Glutamatergic neuron (in vitro differentiated cells): ENCODE results near the gene NTHL1. TPM values are rescaled to one million over a fixed set of nuclear protein-coding genes. Genes with fewer than 3 reads are reported as not detected.

Source experiments
- DNase-seq: peaks from one replicate; pipeline ENCODE4 v3.0.0; 2022
- H3K27ac Mint-ChIP-seq: one replicate; pipeline ENCODE4 v1.8.0; 2020; ENCODE audit warnings: mild to moderate bottlenecking, mixed read lengths, inconsistent platforms; ENCODE audit not compliant: unreplicated experiment
- H3K27me3 Mint-ChIP-seq: one replicate; pipeline ENCODE4 v1.8.0; 2020; ENCODE audit warnings: mild to moderate bottlenecking, moderate library complexity, mixed read lengths, inconsistent platforms; ENCODE audit not compliant: unreplicated experiment
- H3K36me3 Mint-ChIP-seq: one replicate; pipeline ENCODE4 v1.8.0; 2020; ENCODE audit warnings: mild to moderate bottlenecking, mixed read lengths, inconsistent platforms; ENCODE audit not compliant: unreplicated experiment
- H3K4me1 Mint-ChIP-seq: one replicate; pipeline ENCODE4 v1.8.0; 2020; ENCODE audit warnings: mild to moderate bottlenecking, low read depth, mixed read lengths, inconsistent platforms; ENCODE audit not compliant: unreplicated experiment
- H3K4me3 Mint-ChIP-seq: one replicate; pipeline ENCODE4 v1.8.0; 2020; ENCODE audit warnings: mild to moderate bottlenecking, mixed read lengths, inconsistent platforms; ENCODE audit not compliant: unreplicated experiment
- H3K9me3 Mint-ChIP-seq: one replicate; pipeline ENCODE4 v1.8.0; 2020; ENCODE audit warnings: mild to moderate bottlenecking, moderate library complexity, mixed read lengths, inconsistent platforms; ENCODE audit not compliant: unreplicated experiment
- CTCF ChIP-seq: fragments of 200-600 bp; sonication (generic); IDR thresholded peaks from one replicate; pipeline ENCODE4 v1.5.0; 2021; ENCODE audit not compliant: partially characterized antibody, unreplicated experiment
- total RNA-seq: library from RNA; stranded (reverse); fragmentation: NEBNext Ultra II Directional; extraction: Animal tissue kit (Norgen Biotek cat#: 25700); gene quantifications from one replicate; pipeline ENCODE4 v1.2.1, GENCODE V29; 2021; ENCODE audit not compliant: unreplicated experiment

The NTHL1 gene
- total RNA-seq, 1 donor from 2014 or later = 194 TPM

- H3K9me3 Mint-ChIP-seq = peaks cover 13% of the 10 kb centered on the region
- DNase-seq = no peak
- peaks cover 3% of the 10 kb centered on the region for H3K4me1 Mint-ChIP-seq
- no peaks in the 10 kb centered on the region for H3K36me3 Mint-ChIP-seq
- H3K4me3 Mint-ChIP-seq = no peak overlapping the region
- no peak for TF ChIP-seq CTCF
- H3K27ac Mint-ChIP-seq = no peak overlapping the region
- peaks cover 5% of the 10 kb centered on the region for H3K27me3 Mint-ChIP-seq
Observed at GRCh38 chr16:2033057-2033908, 14.4 kb downstream of the NTHL1 start.

- peak overlapping the region; percentile 42 for H3K4me3 Mint-ChIP-seq
- peaks cover 8% of the 10 kb centered on the region for H3K27me3 Mint-ChIP-seq
- TF ChIP-seq CTCF = no peak
- peaks cover 2% of the 10 kb centered on the region for H3K4me1 Mint-ChIP-seq
- no peak for DNase-seq
- peaks cover 13% of the 10 kb centered on the region for H3K9me3 Mint-ChIP-seq
- no peak overlapping the region for H3K27ac Mint-ChIP-seq
- no peaks in the 10 kb centered on the region for H3K36me3 Mint-ChIP-seq
Observed at GRCh38 chr16:2032285-2033056, 15.2 kb downstream of the NTHL1 start.

GRCh38 chr16:2031081-2031577 is 16.5 kb downstream of the NTHL1 start:
- Mint-ChIP-seq H3K4me1 (peaks cover 4% of the 10 kb centered on the region), H3K27me3 (peaks cover 8% of the 10 kb centered on the region), H3K36me3 (no peaks in the 10 kb centered on the region), H3K9me3 (peaks cover 9% of the 10 kb centered on the region), H3K27ac (no peak overlapping the region), H3K4me3 (no peak overlapping the region)
- TF ChIP-seq CTCF = no peak
- DNase-seq = no peak

GRCh38 chr16:2030036-2030435 is 17.6 kb downstream of the NTHL1 start:
- no peak for DNase-seq
- H3K36me3 Mint-ChIP-seq = no peaks in the 10 kb centered on the region
- TF ChIP-seq CTCF = no peak
- H3K27me3 Mint-ChIP-seq = peaks cover 12% of the 10 kb centered on the region
- H3K9me3 Mint-ChIP-seq = peaks cover 9% of the 10 kb centered on the region
- no peak overlapping the region for H3K4me3 Mint-ChIP-seq
- H3K4me1 Mint-ChIP-seq = peaks cover 4% of the 10 kb centered on the region
- H3K27ac Mint-ChIP-seq = no peak overlapping the region

- no peak for DNase-seq
- Mint-ChIP-seq H3K9me3 (peaks cover 5% of the 10 kb centered on the region), H3K27me3 (peaks cover 10% of the 10 kb centered on the region), H3K4me1 (peaks cover 4% of the 10 kb centered on the region), H3K36me3 (no peaks in the 10 kb centered on the region), H3K27ac (no peak overlapping the region), H3K4me3 (no peak overlapping the region)
- no peak for TF ChIP-seq CTCF
Observed at GRCh38 chr16:2029350-2029749, 18.3 kb downstream of the NTHL1 start.
